BJ (cell line): ENCODE results near the gene ABO. TPM values are rescaled to one million over a fixed set of nuclear protein-coding genes. Genes with fewer than 3 reads are reported as not detected.

ENCODE experiments used
- CTCF ChIA-PET: fragments of 350-600 bp; formaldehyde crosslinking; extraction: SDS; loops from one replicate; lab custom pipeline; 2021; ENCODE audit warnings: antibody characterized with exemption, inconsistent platforms; lab: Yijun Ruan, JAX
- POLR2A ChIA-PET: fragments of 300-600 bp; sonication (Branson Sonifier 250); formaldehyde crosslinking; extraction: SDS; loops from one replicate; lab custom pipeline; 2021; ENCODE audit warnings: antibody characterized with exemption; lab: Charles Lee
- DNase-seq: peaks from one replicate; pipeline ENCODE4 v3.0.0-alpha.2; 2011; ENCODE audit warnings: low read depth
- H3K27me3 ChIP-seq: 2 replicates; pipeline ENCODE4 v1.6.0; 2011; ENCODE audit warnings: low read length; ENCODE audit not compliant: control insufficient read depth, insufficient read depth
- H3K36me3 ChIP-seq: 2 replicates; pipeline ENCODE4 v1.5.1; 2011; ENCODE audit warnings: low read length; ENCODE audit not compliant: control insufficient read depth, insufficient read depth
- H3K4me3 ChIP-seq: 2 replicates; pipeline ENCODE4 v1.5.1; 2011; ENCODE audit warnings: low read depth, mild to moderate bottlenecking, control low read depth, low read length
- CTCF ChIP-seq: IDR thresholded peaks from 2 replicates; pipeline ENCODE4 v1.5.1; 2011; ENCODE audit warnings: low read depth, mild to moderate bottlenecking, control low read depth, inconsistent platforms, low read length, moderate library complexity; ENCODE audit not compliant: insufficient read depth
- polyA plus RNA-seq: library from polyadenylated mRNA; depleted of rRNA; stranded (reverse); fragments of >200 nt; gene quantifications from 2 replicates; pipeline ENCODE4 v1.2.3, GENCODE V29; 2011

Gene ABO
- polyA plus RNA-seq, 1 experiment, result not detected

- no peak for TF ChIP-seq CTCF
- Histone ChIP-seq H3K27me3 (peaks cover 8% of the 10 kb centered on the region), H3K4me3 (no peak overlapping the region), H3K36me3 (no peaks in the 10 kb centered on the region)
- ChIA-PET CTCF (no interaction called here), POLR2A (no interaction called here)
- no peak for DNase-seq
These were observed 26.2 kb downstream of the ABO start for GRCh38 chr9:133248726-133249295.

GRCh38 chr9:133247632-133248031 is 27.4 kb downstream of the ABO start:
- ChIA-PET CTCF (interaction anchor here (1.5 to 1.7 kb wide), 2 partner anchors 9 to 60 kb away, joined by 3 to 6 read pairs; no protein-coding TSS in a partner anchor), POLR2A (no interaction called here)
- no peak for TF ChIP-seq CTCF
- no peak overlapping the region for H3K4me3 ChIP-seq
- no peak for DNase-seq
- peaks cover 8% of the 10 kb centered on the region for H3K27me3 ChIP-seq
- H3K36me3 ChIP-seq, result no peaks in the 10 kb centered on the region

- Histone ChIP-seq H3K36me3 (no peaks in the 10 kb centered on the region), H3K4me3 (no peak overlapping the region), H3K27me3 (peaks cover 8% of the 10 kb centered on the region)
- ChIA-PET POLR2A (no interaction called here), CTCF (interaction anchor here (1.5 to 1.7 kb wide), 2 partner anchors 8 to 59 kb away, joined by 3 to 6 read pairs; no protein-coding TSS in a partner anchor)
- DNase-seq, result no peak
- TF ChIP-seq CTCF, result no peak
These were observed 28.0 kb downstream of the ABO start for GRCh38 chr9:133246991-133247390.

- peaks cover 8% of the 10 kb centered on the region for H3K27me3 ChIP-seq
- CTCF ChIA-PET, result interaction anchor here (1.5 to 1.7 kb wide), 2 partner anchors 8 to 59 kb away, joined by 3 to 6 read pairs; no protein-coding TSS in a partner anchor
- no peaks in the 10 kb centered on the region for H3K36me3 ChIP-seq
- no peak for DNase-seq
- POLR2A ChIA-PET, result no interaction called here
- no peak for TF ChIP-seq CTCF
- no peak overlapping the region for H3K4me3 ChIP-seq
These were observed 28.4 kb downstream of the ABO start for GRCh38 chr9:133246562-133246961.

GRCh38 chr9:133242991-133243390 is 32.0 kb downstream of the ABO start:
- CTCF ChIA-PET, result no interaction called here

More at GRCh38 chr9:133242991-133243390, 32.0 kb downstream of the ABO start:
- Histone ChIP-seq H3K36me3 (no peaks in the 10 kb centered on the region), H3K27me3 (peaks cover 7% of the 10 kb centered on the region), H3K4me3 (no peak overlapping the region)
- POLR2A ChIA-PET, result no interaction called here
- TF ChIP-seq CTCF, result no peak
- DNase-seq, result no peak
